Stimulated activated CD8-positive, alpha-beta memory T cell treated with anti-CD3 and anti-CD28 coated beads, Interleukin-7, amount 100 ng/mL, for 1 hour (primary cell): Measurements from ENCODE around the gene ABCB6.
"Not testable (repeated sequence)": the region's sequence is repeated elsewhere in the genome, so short reads cannot be mapped to it uniquely, and the experiment has no call there.

Source experiments
- DNase-seq, 2 donors: peaks; one replicate each; pipeline ENCODE4 v3.0.0-alpha.2; 2020; ENCODE audit warnings: low read depth in 2 of 2

The ABCB6 gene

DNA sequence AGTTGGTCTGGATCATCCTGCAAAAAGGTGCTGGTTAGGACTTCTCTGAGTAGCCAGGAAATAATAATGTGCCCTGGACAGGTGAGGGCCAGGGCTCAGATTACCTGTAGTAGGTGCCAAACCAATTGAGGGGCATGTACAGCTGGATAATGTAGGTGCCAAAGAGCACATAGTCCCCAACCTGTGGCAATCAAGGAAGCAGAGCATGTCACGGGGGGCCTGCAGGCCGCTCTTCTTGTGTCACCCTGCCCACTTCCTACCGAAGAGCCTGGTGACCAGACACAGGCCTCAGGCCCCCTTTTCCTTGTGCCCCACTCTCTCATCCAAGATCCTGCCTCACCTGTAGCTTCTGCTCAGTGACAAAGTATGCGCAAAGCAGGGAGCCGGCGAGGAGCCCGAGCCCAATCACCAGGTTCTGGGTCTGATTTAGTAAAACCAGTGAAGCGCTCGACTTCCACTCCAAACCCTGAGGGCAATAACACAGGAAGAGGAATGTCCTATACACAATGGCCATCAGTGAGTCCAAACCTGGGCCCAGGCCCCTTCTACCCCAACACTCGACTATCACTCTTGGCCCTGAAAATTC lies 5.2 kb downstream of the ABCB6 start:
- DNase-seq, result no peak

DNA sequence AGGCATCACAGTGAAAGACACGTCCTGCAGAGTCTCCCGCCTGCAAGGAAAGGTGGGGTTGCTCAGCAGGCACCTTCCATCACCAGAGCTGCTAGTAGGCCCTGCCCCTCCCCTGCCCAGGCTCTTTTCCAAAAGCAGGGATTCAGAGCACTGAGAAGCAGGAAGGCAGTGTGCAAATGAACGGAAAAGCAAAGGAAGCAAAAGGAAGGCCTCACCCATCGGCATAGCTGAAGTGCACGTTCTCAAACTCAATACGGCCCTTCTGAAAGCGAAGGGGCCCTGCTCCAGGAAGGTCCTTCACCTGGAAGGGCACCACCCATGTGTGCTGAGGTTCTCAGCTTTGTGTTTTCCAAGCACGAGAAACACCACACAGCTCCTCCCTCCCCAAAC lies 5.7 kb downstream of the ABCB6 start:
- DNase-seq, result no peak

DNA sequence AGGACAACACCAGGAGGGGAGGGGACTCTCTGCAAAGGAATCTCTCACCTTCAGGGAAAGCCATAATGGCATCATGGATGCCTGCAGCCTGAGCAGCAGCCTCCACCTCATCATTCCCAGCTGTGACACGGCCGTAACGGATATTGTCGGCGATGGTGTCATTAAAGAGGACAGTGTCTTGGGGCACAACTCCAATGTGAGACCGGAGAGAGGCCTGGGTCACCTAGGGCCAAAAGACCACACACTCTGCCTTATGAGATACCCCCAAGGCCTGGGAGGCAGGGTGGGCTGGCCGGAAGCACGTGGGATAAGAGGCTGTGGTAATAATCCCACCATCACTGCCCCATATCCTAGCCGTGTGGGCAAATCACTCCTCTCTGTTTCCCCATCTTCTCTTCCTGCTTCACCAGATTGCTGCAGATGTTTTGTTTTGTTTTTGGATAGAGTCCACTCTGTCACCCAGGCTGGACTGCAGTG lies 7.8 kb downstream of the ABCB6 start:
- DNase-seq, result no peak

DNA sequence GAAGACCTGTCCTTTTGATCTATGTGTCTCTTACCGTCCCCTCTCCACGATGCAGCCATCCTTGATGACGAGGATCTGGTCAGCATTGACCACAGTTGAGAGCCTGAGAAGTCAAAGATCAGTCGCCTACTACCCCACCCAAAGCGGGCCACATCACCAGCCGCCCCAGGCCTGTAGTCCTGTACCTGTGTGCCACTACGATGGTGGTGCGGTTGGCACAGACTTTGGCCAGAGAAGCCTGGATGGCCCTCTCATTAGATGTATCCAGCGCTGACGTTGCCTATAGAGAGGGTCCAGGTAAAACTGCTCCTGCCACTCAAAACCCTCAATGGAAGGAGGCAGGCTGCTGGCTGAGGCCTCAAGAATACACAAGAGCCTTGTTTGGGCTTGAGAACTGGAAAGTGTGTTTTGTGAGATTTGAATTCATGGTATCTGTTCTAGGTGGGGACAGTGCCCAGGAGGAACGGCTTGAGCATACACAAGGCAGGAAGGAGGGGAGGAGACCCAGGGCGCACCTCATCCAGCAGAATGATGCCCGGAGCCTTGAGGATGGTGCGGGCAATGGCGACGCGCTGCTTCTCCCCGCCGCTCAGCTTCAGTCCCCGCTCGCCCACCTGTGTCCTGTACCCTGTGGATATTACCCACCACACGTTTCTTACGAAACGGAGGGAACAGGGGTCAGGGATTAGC lies 8.4 kb downstream of the ABCB6 start:
- no peak for DNase-seq

DNA sequence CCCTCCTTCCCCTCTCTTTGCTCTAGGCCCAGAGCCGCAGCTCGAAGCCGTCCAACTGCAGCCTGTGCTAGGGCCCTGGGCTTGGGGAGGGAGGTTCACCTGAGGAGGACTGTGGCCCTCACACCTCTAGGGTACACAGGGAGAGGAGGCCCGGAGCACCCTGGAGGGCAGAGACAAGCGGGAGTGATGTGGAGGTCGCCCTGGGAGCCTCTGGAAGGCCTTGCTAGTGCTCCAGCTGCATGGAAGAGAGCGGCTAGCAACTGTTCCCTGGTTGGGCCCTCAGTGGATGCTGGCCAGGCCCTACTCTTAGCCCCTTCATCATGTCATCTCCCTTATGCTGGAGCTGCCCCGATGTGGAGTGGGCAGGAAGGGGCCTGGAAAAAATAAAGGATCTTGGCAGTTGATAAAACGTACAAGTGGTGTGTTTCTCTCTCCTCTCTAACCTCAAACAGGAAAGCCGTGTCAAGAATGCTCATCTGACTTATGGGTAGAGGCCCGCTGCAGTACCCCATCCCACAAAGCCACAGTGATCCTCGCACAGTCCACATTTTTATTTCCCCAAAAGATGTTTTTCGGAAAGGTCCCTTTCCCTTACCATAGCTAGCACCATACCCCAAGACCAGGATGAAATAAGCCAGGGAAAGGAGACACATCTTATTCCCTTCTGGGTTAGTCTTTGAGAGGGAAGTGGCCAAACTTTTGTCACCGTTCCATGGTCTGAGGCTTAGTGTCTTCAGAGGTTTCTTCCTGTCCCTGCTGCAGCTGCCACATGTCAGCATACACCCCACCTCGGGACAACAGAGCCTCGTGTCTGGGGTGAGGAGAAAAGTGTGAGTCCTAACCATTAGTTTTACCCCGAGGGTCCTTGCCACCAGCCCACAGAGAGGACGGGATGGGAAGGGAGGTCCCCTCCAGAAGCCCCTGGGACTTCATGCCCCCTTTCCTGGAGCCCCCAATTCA lies 9.2 kb downstream of the ABCB6 start:
- DNase-seq, result no peak

DNA sequence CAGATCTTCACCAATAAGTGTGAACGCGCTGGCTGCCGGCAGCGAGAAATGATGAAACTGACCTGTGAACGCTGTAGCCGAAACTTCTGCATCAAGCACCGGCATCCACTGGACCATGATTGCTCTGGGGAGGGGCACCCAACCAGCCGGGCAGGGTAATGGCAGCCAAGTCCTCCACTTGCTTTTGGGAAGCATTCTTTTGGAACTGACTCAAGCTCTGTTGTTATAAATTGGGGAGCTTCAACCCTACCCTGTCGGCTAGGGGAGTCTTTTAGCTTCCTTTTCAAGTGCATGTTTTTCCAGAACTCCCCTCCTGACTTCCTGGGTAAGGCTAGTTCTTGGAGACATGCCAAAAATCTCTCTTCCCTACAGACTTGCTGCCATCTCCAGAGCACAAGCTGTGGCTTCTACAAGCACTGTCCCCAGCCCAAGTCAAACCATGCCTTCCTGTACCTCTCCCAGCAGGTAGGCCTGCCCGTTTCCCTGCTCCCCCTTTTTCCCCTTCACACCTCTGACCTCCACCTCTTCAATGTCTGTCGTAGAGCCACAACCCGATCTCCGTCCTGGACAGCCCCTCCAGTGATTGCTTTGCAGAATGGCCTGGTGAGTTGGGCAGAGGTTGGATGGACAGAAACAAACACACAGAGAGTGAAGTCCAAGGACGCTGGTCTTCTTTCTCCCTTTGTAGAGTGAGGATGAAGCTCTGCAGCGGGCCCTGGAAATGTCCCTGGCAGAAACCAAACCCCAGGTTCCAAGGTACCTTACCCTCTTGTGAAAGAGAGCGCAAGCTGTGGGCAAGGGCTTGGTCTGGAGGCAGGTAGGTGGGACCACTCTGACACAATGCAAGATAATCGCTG lies 10.6 kb downstream of the ABCB6 start:
- no peak for DNase-seq

DNA sequence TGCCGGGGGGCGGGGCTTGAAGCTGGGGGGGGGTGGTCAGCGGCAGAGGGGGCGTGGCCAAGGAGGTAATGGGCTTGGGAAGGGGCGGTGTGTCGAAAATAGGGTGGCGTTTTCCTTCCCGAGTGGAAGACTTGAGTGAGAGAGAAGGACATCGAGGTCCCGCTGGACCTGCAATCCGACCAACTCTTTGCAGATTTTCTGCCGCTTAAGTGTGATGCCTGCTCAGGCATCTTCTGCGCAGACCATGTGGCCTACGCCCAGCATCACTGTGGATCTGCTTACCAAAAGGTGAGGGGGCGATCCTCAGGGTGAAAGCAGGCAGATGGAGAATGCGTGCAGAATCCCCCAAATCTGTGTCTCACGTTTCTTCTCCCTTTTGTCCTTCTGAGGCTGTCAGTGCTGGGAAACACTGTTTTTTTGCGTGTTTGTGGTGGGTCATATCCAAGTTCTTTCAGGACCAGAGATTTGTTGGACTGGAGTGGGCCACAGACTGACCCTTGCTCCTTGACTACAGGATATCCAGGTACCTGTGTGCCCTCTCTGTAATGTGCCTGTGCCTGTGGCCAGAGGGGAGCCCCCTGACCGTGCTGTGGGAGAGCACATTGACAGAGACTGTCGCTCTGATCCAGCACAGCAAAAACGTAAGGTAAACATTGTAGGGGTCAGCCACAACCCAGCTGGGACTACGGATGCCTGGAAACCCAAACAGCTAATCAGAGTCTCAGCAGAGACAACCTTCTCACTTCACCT lies 11.4 kb downstream of the ABCB6 start:
- no peak for DNase-seq

DNA sequence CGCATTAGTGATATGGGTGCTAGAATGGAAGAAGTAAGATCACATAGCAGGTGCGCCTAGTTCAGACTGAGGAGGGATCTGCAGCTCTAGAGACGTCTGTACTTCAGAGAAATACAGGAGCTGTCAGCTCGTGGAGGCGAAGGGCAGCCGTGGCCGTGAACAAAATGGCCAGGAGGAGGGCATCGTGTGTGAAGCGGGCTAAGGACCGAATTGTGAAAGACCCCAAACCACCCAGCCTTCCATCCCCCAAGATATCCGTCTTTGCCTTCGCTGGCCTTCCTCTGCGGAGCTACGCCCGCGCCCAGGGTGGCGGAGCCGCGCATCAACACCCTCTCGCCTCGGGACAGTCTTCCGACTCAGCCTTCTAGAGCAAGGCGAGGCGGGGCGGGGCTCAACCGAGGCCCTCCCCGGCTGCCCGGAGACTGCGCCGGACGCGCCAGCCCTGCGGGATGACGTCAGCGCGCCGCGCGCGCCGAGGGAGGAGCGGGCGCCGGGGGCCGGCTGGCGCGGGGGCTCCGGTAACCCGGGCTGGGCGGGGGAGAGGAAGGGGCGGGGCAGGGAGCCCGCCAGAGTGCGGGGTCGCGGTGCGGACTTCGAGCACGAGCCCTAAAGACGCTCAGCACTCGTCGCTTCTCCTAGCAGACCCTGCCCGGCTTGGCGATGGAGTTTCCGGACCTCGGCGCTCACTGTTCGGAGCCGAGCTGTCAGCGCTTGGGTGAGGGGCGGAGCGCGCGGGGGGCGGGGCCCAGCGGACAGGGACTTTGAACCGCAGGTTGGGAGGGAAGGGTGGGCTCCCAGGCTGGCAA lies 12.2 kb downstream of the ABCB6 start, which contains the start of gene ZFAND2B:
ZFAND2B (plus strand) TSS at position 455 of the 806 bp plus-strand sequence; CDS start at position 661, 206 bp downstream.
- peak; percentile 91 to 92 for DNase-seq

DNA sequence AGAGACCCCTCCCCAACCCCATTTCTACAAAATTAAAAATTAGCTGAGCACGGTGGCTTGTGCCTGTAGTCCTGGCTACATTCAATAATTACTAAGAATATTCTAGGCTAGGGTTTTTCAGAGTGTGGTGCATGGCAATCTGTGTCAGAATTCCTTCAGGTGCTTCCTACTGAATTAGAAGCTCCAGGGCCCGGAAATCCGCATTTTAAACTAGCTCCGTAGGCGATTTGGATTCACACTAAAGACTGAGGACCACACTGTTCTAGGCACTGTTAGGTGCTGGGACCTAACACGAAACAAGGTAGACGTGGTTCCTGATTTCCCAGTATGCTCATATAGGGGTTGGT lies 12.8 kb downstream of the ABCB6 start:
- DNase-seq, result no peak

DNA sequence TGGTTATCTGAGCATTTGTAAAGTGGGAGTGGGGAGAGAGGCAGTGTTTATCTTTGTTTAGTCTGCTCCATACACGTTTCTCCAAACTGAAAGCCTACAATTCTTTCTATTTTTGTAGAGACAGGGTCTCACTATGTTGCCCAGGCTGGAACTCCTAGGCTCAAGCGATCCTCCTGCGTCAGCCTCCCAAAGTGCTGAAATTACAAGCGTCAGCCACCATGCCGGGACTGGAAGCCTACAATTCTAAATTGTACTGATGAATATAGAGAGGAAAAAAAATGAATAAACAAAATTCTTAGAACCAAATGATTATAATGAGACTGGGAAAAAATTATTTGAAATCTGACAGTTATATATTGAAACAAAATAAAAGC lies 13.6 kb downstream of the ABCB6 start:
- no peak for DNase-seq

DNA sequence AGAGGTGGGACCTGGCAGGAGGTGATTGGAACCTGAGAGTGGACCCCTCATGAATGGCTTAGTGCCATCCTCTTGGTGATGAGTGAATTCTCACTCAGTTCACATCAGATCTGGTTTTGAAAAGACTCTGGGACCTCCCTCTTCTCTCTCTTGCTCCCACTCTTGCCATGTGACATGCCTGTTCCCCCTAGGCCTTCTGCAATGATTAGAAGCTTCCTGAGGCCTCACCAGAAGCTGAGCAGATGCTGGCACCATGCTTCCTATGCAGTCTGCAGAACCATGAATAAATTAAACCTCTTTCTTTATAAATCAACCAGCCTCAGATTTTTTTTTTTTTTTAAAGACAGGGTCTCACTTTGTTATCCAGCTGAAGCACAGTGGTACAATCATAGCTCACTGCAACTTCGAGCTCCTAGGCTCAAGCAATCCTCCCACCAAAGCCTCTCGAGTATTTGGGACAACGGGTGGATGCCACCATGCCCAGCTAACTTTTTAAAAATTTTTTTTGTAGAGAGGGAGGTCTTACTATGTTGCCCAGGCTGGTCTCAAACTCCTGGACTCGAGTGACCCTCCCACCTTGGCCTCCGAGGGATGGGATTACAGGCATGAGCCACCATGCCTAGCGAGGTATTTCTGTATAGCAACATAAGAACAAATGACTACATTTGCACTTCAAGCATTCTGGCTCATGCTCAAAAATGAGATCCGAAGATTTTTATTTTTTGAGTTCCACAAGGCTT lies 14.2 kb downstream of the ABCB6 start:
- no peak for DNase-seq

DNA sequence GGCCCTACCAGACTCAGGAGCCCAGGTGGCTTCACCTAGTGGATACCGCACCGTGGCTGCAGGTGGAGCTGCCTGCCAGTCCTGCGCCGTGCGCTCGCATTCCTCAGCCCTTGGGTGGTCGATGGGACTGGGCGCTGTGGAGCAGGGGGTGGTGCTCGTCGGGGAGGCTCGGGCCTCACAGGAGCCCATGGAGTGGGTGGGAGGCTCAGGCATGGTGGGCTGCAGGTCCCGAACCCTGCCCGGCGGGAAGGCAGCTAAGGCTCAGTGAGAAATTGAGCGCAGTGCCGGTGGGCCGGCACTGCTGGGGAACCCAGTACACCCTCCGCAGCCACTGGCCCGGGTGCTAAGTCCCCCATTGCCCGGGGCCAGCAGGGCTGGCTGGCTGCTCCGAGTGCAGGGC lies 17.4 kb downstream of the ABCB6 start:
- not testable (repeated sequence) for DNase-seq

DNA sequence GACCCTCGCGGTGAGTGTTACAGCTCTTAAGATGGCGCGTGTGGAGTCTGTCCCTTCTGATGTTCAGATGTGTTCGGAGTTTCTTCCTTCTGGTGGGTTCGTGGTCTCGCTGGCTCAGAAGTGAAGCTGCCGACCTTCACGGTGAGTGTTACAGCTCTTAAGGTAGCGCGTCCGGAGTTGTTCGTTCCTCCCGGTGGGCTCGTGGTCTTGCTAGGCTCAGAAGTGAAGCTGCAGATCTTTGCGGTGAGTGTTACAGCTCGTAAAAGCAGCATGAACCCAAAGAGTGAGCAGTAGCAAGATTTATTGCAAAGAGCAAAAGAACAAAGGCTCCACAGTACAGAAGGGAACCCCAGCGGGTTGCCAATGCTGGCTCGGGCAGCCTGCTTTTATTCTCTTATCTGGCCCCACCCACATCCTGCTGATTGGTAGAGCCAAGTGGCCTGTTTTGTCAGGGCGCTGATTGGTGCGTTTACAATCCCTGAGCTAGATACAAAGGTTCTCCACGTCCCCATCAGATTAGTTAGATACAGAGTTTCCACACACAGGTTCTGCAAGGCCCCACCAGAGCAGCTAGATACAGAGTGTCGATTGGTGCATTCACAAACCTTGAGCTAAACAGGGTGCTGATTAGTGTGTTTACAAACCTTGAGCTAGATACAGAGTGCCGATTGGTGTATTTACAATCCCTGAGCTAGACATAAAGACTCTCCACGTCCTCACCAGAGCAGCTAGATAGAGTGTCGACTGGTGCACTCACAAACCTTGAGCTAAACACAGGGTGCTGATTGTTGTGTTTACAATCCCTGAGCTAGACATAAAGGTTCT lies 18.0 kb downstream of the ABCB6 start:
- not testable (repeated sequence) for DNase-seq

DNA sequence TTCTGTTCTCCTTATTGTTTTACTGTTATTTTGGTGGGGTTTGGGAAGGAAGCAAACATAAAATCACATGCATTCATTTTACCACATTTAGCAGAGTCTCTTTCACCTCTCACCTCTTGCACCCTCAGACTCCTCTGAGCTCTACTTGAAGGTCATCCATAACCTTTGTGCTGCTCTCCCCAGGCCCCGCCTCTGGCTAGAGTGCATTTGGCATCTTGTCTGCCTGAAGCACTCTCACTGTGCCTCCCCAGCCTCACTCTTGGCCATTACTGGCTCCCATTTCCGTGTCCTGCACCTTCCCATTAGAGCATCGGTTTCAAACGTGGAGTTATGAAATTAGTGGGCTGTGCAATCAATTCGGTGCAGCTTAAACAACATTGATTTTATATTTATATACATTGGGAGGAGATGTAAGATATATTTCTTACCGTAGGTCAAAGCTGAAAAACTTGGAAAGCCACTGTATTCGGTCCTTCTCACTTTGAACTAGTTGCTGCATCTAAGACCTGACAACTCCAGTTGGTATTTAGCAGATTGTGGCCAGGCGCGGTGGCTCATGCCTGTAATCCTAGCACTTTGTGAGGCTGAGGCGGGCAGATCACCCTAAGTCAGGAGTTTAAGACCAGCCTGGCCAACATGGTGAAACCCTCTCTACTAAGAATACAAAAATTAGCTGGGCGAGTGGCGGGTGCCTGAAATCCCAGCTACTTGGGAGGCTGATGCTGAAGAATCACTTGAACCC lies 19.1 kb downstream of the ABCB6 start:
- no peak for DNase-seq

DNA sequence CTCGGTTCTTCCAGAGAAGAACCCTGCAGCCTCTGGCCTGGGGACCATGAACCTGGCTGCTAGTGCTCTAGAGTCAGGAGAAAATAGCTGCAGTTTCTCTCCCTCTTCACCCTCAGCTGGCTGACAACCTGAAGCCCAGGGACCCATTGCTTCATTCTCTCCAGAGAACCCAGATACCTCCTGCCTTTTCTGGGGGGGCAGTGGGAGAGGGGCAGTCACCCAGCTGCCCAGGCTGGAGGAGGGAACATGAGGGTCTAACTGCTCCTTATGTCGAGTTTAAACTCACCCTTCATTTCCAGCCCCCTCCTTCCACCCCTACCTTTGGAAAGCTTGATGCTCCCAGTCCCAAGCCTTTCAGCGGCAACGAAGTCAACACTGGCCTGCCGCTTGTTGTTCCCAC lies 19.8 kb downstream of the ABCB6 start:
- DNase-seq, result no peak

DNA sequence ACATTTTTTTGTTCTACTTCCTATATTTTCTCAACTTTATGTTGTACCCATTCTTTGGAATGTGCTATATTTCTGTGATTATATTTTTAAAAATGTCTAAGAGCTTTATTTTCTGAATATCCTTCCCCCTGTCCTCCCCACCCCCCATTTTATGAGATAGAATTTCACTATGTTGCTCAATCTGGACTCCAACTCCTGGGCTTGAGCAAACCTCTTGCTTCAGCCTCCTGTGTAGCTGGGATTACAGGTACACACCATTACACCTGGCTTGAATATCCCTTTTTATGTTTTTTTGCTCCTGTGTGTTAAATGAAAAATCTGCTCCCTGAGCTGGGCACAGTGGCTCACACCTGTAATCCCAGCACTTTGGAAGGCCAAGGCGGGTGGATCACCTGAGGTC lies 21.4 kb downstream of the ABCB6 start:
- DNase-seq, result no peak

DNA sequence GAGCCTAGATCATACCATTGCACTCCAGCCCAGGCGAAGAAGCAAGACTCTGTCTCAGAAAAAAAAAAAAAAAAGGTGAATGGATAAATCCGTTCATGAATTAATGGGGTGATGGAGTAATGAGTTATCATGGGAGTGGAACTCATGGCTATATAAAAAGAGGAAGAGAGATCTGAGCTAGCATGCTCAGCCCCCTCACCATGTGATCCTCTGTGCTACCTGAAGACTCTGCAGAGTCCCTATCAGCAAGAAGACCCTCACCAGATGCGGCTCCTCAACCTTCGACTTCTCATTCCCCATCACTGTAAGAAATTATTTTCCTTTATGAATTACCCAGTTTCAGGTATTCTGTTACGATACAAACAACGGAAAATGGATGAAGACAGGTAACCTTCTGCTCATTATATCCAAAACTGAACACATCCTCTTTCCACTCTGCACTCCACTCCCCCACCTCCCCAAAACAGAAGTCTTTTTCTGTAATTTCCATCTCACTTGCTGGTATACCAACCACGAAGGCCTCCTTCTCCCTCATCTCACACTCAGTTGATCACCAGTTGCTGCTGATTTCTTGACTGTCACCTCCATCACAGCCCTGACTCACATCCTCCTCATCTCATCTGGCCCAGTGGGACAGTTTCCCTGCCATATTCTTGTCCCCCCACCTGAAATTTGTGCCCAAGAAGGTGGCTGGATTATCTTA lies 31.9 kb downstream of the ABCB6 start:
- DNase-seq, result no peak
